IMR-90 (cell line): ENCODE results near the gene SNIP1. TPM values are rescaled to one million over a fixed set of nuclear protein-coding genes. Genes with fewer than 3 reads are reported as not detected.

Experiments
- ATAC-seq: fragments of 200-7000 bp; cut with Tn5 transposase; 2 replicates; pipeline ENCODE4 v1.9.1; 2020; ENCODE audit warnings: low read depth, mild to moderate bottlenecking, moderate library complexity
- BruUV-seq: library from RNA; stranded (reverse); fragments of 400-500 nt; replicated peaks from 2 replicates; lab custom pipeline; 2021; lab: Mats Ljungman, UMichigan
- CTCF ChIA-PET: fragments of 300-600 bp; formaldehyde crosslinking; extraction: SDS; loops from one replicate; lab custom pipeline; 2021; ENCODE audit warnings: antibody characterized with exemption; lab: Yijun Ruan, JAX
- POLR2A ChIA-PET: fragments of 300-600 bp; sonication (Branson Sonifier 250); formaldehyde crosslinking; loops from one replicate; lab custom pipeline; 2022; ENCODE audit warnings: antibody characterized with exemption; ENCODE audit not compliant: unreplicated experiment; lab: Charles Lee
- DNase-seq: peaks from one replicate; pipeline ENCODE4 v3.0.0; 2013
- H2AFZ ChIP-seq: replicated peaks from 2 replicates; pipeline ENCODE3; 2013; ENCODE audit warnings: low read length, mild to moderate bottlenecking; ENCODE audit not compliant: poor library complexity
- H2AK5ac ChIP-seq: 2 replicates; pipeline ENCODE4 v1.6.1; 2013; ENCODE audit warnings: low read depth, low read length, inconsistent platforms
- H2AK9ac ChIP-seq: replicated peaks from 2 replicates; pipeline ENCODE3; 2013; ENCODE audit warnings: mild to moderate bottlenecking, low read depth, low read length, moderate library complexity; ENCODE audit not compliant: poor library complexity
- H2BK120ac ChIP-seq: 2 replicates; pipeline ENCODE4 v1.6.1; 2013; ENCODE audit warnings: low read depth, low read length, inconsistent platforms
- H2BK15ac ChIP-seq: 3 replicates; pipeline ENCODE4 v1.6.1; 2013; ENCODE audit warnings: low read depth, low read length, inconsistent platforms
- H2BK20ac ChIP-seq: 2 replicates; pipeline ENCODE4 v1.6.1; 2013; ENCODE audit warnings: low read depth, mild to moderate bottlenecking, inconsistent platforms, low read length, moderate library complexity
- H2BK5ac ChIP-seq: 2 replicates; pipeline ENCODE4 v1.6.1; 2013; ENCODE audit warnings: mild to moderate bottlenecking, low read depth, low read length, inconsistent platforms; ENCODE audit not compliant: poor library complexity, severe bottlenecking
- H3K14ac ChIP-seq: replicated peaks from 2 replicates; pipeline ENCODE4 v1.6.1; 2013; ENCODE audit warnings: low read depth, low read length, inconsistent platforms
- H3K18ac ChIP-seq: 2 replicates; pipeline ENCODE4 v1.6.1; 2013; ENCODE audit warnings: low read depth, low read length, control low read depth
- H3K23ac ChIP-seq: 2 replicates; pipeline ENCODE4 v1.6.1; 2013; ENCODE audit warnings: low read depth, low read length, inconsistent platforms
- H3K27ac ChIP-seq: 2 replicates; pipeline ENCODE4 v1.5.1; 2013; ENCODE audit warnings: mild to moderate bottlenecking, control low read depth, low read length; ENCODE audit not compliant: insufficient read depth
- H3K27me3 ChIP-seq: 2 replicates; pipeline ENCODE4 v1.6.1; 2013; ENCODE audit warnings: low read length; ENCODE audit not compliant: control insufficient read depth, insufficient read depth
- H3K36me3 ChIP-seq: 2 replicates; pipeline ENCODE4 v1.6.1; 2013; ENCODE audit warnings: low read length, mixed read lengths; ENCODE audit not compliant: control insufficient read depth, insufficient read depth
- H3K4ac ChIP-seq: 2 replicates; pipeline ENCODE4 v1.6.1; 2013; ENCODE audit warnings: low read depth, low read length, inconsistent platforms
- H3K4me1 ChIP-seq: 2 replicates; pipeline ENCODE4 v1.6.1; 2013; ENCODE audit warnings: low read length, mixed read lengths; ENCODE audit not compliant: control insufficient read depth, insufficient read depth
- H3K4me2 ChIP-seq: 2 replicates; pipeline ENCODE4 v1.6.1; 2013; ENCODE audit warnings: low read depth, mild to moderate bottlenecking, control low read depth, low read length, moderate library complexity
- H3K4me3 ChIP-seq: 2 replicates; pipeline ENCODE4 v1.5.1; 2013; ENCODE audit warnings: low read depth, mild to moderate bottlenecking, control low read depth, low read length, moderate library complexity; ENCODE audit not compliant: insufficient read depth
- H3K56ac ChIP-seq: 2 replicates; pipeline ENCODE4 v1.6.1; 2013; ENCODE audit warnings: low read length, inconsistent platforms; ENCODE audit not compliant: insufficient read depth; ENCODE audit errors: extremely low read depth
- H3K79me1 ChIP-seq, 2 experiments: 2 replicates each; pipeline ENCODE4 v1.6.1; 2013; ENCODE audit warnings: low read length in 2 of 2, inconsistent platforms in 1 of 2, low read depth in 1 of 2
- H3K9ac ChIP-seq: 2 replicates; pipeline ENCODE4 v1.6.1; 2013; ENCODE audit warnings: low read depth, low read length, control low read depth
- H3K9me1 ChIP-seq: 2 replicates; pipeline ENCODE4 v1.6.1; 2013; ENCODE audit warnings: low read length, inconsistent platforms; ENCODE audit not compliant: insufficient read depth
- H3K9me3 ChIP-seq: 2 replicates; pipeline ENCODE4 v1.6.1; 2013; ENCODE audit warnings: low read length; ENCODE audit not compliant: control insufficient read depth, insufficient read depth
- H4K20me1 ChIP-seq: 2 replicates; pipeline ENCODE4 v1.6.1; 2013; ENCODE audit warnings: low read length, inconsistent platforms; ENCODE audit not compliant: insufficient read depth
- H4K5ac ChIP-seq: 2 replicates; pipeline ENCODE4 v1.6.1; 2013; ENCODE audit warnings: mild to moderate bottlenecking, low read depth, low read length, control low read depth
- H4K8ac ChIP-seq, 2 experiments: 2 replicates each; pipeline ENCODE4 v1.6.1; 2013; ENCODE audit warnings: low read depth in 2 of 2, low read length in 2 of 2, control low read depth in 1 of 2, inconsistent platforms in 1 of 2
- H4K91ac ChIP-seq: 2 replicates; pipeline ENCODE4 v1.6.1; 2013; ENCODE audit warnings: low read depth, low read length, inconsistent platforms; ENCODE audit not compliant: insufficient read depth
- CEBPB ChIP-seq: IDR thresholded peaks from 2 replicates; pipeline ENCODE4 v1.6.1; 2012; ENCODE audit warnings: low read depth, low read length, improper control_type of control experiment
- MAZ ChIP-seq: IDR thresholded peaks from 2 replicates; pipeline ENCODE4 v1.6.1; 2012; ENCODE audit warnings: low read depth, mild to moderate bottlenecking, low read length, improper control_type of control experiment, moderate library complexity, borderline replicate concordance
- MXI1 ChIP-seq: IDR thresholded peaks from 2 replicates; pipeline ENCODE4 v1.6.1; 2012; ENCODE audit warnings: low read depth, mild to moderate bottlenecking, low read length, moderate library complexity, borderline replicate concordance
- POLR2A ChIP-seq: IDR thresholded peaks from 2 replicates; pipeline ENCODE4 v1.6.1; 2012; ENCODE audit warnings: mild to moderate bottlenecking, low read depth, low read length
- USF2 ChIP-seq: fragments of 150-350 bp; IDR thresholded peaks from 2 replicates; pipeline ENCODE4 v1.6.1; 2017; ENCODE audit warnings: mild to moderate bottlenecking, antibody characterized with exemption, low read length, low read depth
- WGBS, 2 experiments: methylation state at CpG; one replicate each; pipeline versions ENCODE4 v1.1.5 to v1.1.7; 2013; ENCODE audit warnings: missing lambda C conversion rate in 2 of 2; ENCODE audit not compliant: insufficient read length in 1 of 2; ENCODE audit errors: extremely low coverage in 2 of 2; 5-methylcytosine and 5-hydroxymethylcytosine counted together
- dilution Hi-C: fragments of 300-500 bp; cut with HindIII; formaldehyde crosslinking; loops from one replicate; pipeline ENCODE4 v1.14.3; 2018; ENCODE audit warnings: low sequenced_read_pairs; ENCODE audit not compliant: unreplicated experiment
- in situ Hi-C: fragments of 300-500 bp; cut with MboI; formaldehyde crosslinking; loops from 3 replicates; pipeline ENCODE4 v1.14.3; 2019; ENCODE audit warnings: low sequenced_read_pairs, inconsistent platforms, mixed read lengths
- intact Hi-C: fragments of 100-400 bp; cut with micrococcal nuclease; formaldehyde crosslinking; loops from 2 replicates; pipeline ENCODE4 v1.10.0; 2022
- polyA plus RNA-seq, 3 experiments: library from polyadenylated mRNA; depleted of rRNA; stranded (reverse); fragments of >200 nt; gene quantifications; 2 replicates each; pipeline ENCODE4 v1.2.3, GENCODE V29; 2012; ENCODE audit warnings: low replicate concordance in 1 of 3
- total RNA-seq: library from RNA; depleted of rRNA; stranded (reverse); fragments of >200 nt; gene quantifications from 2 replicates; pipeline ENCODE4 v1.2.3, GENCODE V29; 2012

Gene SNIP1
- total and polyA plus RNA-seq, 2 of the 4 experiments (the other 2 are of a cell fraction) = 6.8 to 11.3 TPM

GRCh38 chr1:37595440-37596181 is 41.5 kb upstream of the SNIP1 start, which contains the start of gene GNL2:
GNL2 (minus strand) TSS chr1:37595937; CDS start chr1:37595822, 115 bp downstream.
- dilution Hi-C loops = no loop called here
- H3K27ac ChIP-seq = peak within 1 kb of the TSS; percentile 88
- no TSS peak for BruUV-seq
- ChIA-PET CTCF (interaction anchor here (0.6 to 1.0 kb wide), 3 partner anchors 10 to 87 kb away, joined by 5 to 6 read pairs (median 5); no protein-coding TSS in a partner anchor), POLR2A (no interaction called here)
- H3K36me3 ChIP-seq = peaks cover 5% of the 10 kb centered on the region
- peak within 1 kb of the TSS; percentile 95 for H3K23ac ChIP-seq
- peak within 1 kb of the TSS; percentile 81 for H2BK5ac ChIP-seq
- no peak within 1 kb of the TSS for H2BK20ac ChIP-seq
- H4K91ac ChIP-seq = peak within 1 kb of the TSS; percentile 95
- peak within 1 kb of the TSS; percentile 95 for H2AK9ac ChIP-seq
- peak within 1 kb of the TSS; percentile 87 to 92 for H4K8ac ChIP-seq
- H2AK5ac ChIP-seq = peak within 1 kb of the TSS; percentile 81
- H3K4me3 ChIP-seq = peak within 1 kb of the TSS; percentile 80
- H3K14ac ChIP-seq = peak within 1 kb of the TSS; percentile 98
- peak within 1 kb of the TSS; percentile 79; the same call in 1 of the 2 replicates for H2BK120ac ChIP-seq
- no peaks in the 10 kb centered on the region for H3K9me1 ChIP-seq
- H4K5ac ChIP-seq = peak within 1 kb of the TSS; percentile 80
- peaks cover 3 to 34% of the 10 kb centered on the region in 2 experiments; a peak in 3 of 4 replicates for H3K79me1 ChIP-seq
- H3K4me2 ChIP-seq = peak within 1 kb of the TSS; percentile 94
- peak within 1 kb of the TSS; percentile 98 for H3K4ac ChIP-seq
- in situ Hi-C loops = loop anchor here (25.0 kb wide), 1 partner anchor 417 kb away; the partner anchor contains the start of genes FHL3 and UTP11
- H2AFZ ChIP-seq = peak within 1 kb of the TSS; percentile 97
- peak within 1 kb of the TSS; percentile 68; the same call in 1 of the 2 replicates for H3K18ac ChIP-seq
- peaks cover 3% of the 10 kb centered on the region; the same call in 1 of the 2 replicates for H3K27me3 ChIP-seq
- peaks cover 7% of the 10 kb centered on the region; the same call in 1 of the 2 replicates for H4K20me1 ChIP-seq
- WGBS, 2 experiments = 0% methylated on average over 22 of the region's 51 CpGs; no CpG with 5 or more reads in 1 of the 2 experiments
- intact Hi-C loops = no loop called here
- ATAC-seq (peak; percentile 100), DNase-seq (peak; percentile 95)
- peak within 1 kb of the TSS; percentile 54; the same call in 1 of the 3 replicates for H2BK15ac ChIP-seq
- peak; percentile 89 for TF ChIP-seq MAZ
- TF ChIP-seq MXI1 = peak; percentile 95
- TF ChIP-seq USF2 = peak; percentile 95
- peak; percentile 91 for TF ChIP-seq POLR2A
- TF ChIP-seq CEBPB = no peak
- peak within 1 kb of the TSS; percentile 91 for H3K9ac ChIP-seq
- H3K4me1 ChIP-seq = peaks cover 3% of the 10 kb centered on the region; the same call in 1 of the 2 replicates
- H3K9me3 ChIP-seq = no peaks in the 10 kb centered on the region
- peak within 1 kb of the TSS; percentile 88 for H3K56ac ChIP-seq
